GM18907 (cell line): ENCODE data around the gene SEMA4B.
"Not testable (repeated sequence)": the region's sequence is repeated elsewhere in the genome, so short reads cannot be mapped to it uniquely, and the experiment has no call there.

ENCODE experiments used
- ATAC-seq: cut with Tn5 transposase; IDR thresholded peaks from one replicate; pipeline ENCODE4 v1.9.1; 2021; ENCODE audit warnings: mild to moderate bottlenecking, moderate library complexity; ENCODE audit not compliant: unreplicated experiment

Gene SEMA4B

DNA sequence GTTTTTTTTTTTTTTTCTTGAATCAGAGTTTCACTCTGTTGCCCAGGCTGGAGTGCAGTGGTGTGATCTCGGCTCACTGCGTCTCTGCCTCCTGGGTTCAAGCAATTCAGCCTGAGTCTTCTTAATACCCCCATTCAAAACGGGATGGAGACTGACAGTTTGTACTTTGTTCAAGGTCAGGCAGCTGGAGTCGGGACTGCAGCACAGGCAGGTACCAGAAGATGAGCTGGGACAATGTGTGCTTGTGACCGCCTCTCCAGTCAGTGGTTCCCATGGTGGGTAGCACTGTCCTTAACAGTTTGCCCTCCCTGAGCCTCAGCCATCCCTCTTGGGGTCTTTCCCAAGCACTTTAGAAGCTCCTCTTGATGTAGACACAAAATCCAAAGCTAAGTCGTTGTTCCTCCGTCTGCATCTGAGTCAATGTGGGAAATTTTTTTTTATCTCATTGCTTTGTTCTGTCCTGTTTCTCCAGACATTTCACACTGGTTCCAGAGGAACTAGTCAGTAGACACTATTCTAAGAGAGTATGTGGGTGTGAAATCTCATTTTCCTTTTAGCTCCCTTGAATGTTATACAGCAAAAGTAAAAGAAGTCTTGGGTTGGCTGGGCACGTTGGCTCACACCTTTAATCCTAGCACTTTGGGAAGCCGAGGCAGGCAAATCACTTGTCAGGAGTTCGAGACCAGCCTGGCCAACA, 43.0 kb downstream of the SEMA4B start:
- ATAC-seq: no peak

DNA sequence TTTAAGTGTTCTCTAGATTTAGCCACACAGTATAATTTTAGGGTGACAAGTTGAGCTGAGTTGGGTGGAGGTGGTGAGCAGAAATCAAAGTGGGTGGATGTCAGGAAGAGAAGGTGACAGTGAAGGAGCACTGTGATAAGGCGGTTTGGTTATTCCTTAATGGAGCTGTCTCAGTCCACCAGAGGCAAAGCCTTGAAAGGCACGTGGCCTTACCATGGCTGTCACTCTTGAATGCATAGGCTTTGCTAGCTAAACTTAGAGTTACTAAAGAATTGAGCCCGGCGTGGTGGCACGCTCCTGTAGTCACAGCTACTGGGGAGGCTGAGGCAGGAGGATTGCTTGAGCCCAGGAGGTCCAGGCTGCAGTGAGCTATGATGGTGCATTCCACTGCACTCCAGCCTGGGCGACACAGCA, 47.7 kb downstream of the SEMA4B start:
- ATAC-seq: no peak

DNA sequence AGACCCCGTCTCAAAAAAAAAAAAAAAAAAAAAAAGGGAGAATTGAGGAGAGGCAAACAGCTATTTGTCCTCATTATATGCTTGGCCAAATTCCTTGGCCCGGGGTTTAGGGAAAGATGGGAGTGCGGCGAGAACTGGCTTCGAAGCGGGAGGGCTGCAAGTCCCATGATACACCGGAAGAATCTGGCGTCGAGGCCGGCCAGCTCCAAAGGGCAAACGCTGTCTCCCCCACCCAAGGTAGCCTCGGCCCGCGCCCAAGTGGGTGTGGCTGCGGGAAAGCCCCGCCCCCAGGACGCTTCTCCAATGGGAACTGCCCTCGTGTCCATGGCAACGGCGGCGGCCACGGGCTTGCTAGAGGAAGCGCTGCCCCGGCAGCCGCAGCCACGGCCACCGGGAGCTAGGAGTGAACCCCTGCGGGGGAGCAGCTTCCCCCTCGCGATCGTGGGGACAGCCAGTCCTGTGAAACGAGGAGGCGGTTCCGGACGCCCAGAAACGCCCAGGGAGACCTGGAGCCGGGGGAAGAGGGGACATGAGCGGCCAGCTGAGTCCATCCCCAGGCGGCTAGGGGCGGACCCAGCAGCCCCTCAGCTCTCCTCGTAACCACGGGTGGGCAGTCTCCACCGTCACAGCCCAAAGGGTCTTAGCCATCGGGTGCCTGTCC, 48.2 kb downstream of the SEMA4B start, which contains the start of gene TTLL13:
Gene TTLL13 (plus strand): TSS at position 354 of the 661 bp plus-strand sequence. CDS start 1,075 bp downstream, outside the sequence.
- no peak for ATAC-seq

DNA sequence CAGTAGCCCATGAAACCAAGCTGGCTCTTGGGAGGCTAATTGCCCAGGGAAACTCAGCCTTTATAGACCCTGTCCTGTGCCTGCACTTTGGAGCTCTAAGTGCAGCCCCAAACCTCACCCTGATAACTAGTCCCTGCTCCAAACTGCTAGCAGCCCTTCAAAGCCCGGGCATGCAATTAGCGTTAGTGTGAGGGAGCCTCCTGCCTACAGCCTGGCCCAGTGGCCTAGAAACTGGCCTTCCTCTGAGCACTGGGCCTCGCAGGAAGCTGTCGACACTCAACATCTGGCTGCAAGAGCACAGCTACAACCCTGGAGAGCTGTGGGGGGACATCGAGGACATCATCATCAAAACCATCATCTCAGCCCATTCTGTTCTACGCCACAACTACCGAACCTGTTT, 56.6 kb downstream of the SEMA4B start:
- ATAC-seq: no peak

DNA sequence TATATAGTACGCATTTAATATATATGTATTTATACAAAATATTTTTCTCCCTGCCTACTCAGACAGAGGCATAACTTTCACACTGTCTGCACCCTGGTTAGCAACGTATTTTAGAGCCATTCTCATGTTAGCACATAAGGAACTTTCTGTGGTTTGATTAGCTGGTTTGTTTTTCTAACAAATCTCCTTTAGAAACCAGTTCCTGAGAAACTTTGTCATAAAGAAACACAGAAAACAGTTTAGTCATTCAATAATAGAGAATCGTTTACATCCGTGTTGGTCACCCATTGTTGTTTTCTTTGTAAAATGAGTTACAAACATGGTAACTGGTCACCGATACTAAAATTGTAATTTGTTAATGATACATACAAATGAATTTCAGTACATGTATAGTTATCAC, 58.4 kb downstream of the SEMA4B start:
- ATAC-seq: peak; percentile 68

DNA sequence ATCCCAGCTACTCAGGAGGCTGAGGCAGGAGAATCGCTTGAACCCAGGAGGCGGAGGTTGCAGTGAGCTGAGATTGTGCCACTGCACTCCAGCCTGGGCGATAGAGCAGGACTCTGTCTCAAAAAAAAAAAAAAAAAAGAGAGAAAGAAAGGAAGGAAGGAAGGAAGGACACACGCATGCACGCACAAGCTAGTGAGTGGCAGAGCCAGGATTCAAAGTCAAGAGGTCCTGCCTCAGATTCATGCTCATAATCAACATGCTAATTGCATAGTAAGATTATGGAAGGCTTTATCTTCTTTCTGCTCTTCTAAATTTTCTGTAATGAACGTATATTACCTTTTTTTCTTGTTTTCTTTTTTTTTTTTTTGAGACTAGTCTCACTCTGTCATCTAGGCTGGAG, 59.6 kb downstream of the SEMA4B start:
- ATAC-seq: not testable (repeated sequence)

DNA sequence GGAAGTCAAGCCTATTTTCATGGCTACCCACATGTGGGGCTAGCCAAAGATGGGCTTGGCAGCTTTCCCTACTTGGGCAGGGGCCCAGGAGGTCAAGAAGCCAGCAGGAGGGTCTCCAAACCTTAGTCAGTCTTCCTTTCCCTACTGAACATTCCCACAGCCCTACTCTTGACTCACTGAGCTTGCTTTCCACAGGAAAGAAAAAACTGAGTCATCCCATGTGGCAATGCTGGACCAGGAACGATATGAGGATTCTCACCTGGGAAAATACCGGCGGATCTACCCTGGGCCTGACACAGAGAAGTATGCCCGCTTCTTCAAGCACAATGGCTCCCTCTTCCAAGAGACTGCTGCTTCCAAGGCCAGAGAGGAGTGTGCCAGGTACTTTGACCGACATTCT, 60.7 kb downstream of the SEMA4B start:
- ATAC-seq: no peak

DNA sequence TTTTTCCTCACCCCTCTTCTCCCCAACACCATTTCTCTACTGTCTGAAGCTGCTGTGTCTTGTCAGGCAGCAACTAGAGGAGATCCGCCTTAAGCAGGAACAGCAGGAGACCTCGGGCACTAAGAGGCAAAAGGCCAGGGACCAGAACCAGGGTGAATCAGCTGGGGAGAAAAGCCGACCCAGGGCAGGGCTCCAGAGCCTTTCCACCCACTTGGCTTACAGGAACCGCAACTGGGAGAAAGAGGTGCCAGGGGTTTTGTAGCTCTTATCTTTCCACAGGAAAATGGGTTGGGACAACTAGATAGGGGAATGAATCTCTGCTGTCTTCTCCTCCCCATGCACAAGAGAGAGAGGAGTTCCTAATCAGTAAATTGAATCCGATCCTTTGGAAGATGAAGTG, 61.3 kb downstream of the SEMA4B start:
- no peak for ATAC-seq

DNA sequence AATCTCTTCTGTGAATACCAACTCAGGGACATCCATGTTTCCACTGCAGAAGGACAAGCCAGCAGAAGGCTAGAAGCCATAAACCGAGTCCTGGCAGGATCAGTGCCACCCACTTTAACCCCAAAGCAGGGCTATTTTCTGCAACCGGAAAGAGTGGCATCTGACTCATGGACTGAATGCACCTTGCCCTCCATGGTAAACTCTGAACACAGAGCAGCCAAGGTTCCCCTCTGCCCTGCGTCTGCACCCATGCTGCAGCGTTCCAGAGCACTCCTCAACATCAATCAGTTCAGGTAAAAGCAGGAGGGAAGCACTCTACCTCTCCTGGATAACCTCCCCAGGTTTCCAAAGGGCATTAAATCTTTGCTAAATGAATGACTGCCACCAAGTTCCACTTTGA, 63.5 kb downstream of the SEMA4B start:
- no peak for ATAC-seq

DNA sequence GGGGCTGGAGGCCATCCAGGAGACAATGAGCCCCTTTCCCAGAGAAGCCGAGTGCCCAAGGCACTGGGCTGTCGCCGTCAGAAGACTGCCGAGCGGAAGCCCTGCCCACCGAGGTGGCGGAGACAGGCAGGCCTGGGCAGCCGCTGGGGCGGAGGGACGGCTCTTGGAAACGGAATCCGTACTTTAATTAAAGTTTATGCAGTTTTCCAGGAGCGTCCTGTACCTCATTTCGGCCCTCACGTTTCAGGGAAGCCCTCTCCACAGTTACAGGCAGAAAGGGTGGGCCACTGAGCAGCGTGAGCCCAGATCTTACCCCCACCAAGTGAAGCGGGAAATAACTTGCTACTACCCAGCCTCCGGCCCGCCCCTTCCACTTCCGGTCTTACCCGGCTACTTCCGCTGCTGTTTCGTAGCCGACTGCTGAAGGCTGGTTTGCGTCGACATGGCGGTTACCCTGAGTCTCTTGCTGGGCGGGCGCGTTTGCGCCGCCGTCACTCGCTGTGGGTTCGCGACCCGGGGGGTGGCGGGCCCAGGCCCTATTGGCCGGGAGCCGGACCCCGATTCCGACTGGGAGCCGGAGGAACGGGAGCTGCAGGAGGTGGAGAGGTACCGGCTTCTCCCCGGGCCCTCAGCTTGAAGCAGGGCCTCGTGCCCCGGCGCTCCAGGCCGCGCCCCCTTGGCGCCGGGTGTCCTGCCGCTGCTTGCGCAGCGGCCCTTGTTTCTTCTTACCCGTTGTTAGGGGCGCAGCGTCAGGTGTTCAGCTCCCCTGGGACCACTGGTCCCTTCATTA, 64.3 kb downstream of the SEMA4B start, which contains the start of gene NGRN:
Gene NGRN (plus strand): TSS at position 402 of the 790 bp plus-strand sequence. CDS start 41 bp downstream, at position 443.
- peak; percentile 93 for ATAC-seq

DNA sequence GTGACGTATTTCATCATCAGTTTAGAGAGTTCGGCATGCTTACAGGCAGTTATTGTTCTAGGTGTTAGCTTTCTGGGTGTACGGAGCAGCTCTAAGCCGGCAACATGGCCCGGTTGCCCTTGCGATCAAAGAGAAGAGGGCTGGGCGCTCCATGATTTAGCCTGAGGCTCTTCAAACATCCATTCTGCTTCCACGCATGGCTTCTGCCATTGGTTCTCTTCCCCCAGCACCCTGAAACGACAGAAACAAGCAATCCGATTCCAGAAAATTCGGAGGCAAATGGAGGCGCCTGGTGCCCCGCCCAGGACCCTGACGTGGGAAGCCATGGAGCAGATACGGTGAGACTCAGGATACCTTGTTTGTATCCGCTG, 64.9 kb downstream of the SEMA4B start:
- ATAC-seq: peak; percentile 1

DNA sequence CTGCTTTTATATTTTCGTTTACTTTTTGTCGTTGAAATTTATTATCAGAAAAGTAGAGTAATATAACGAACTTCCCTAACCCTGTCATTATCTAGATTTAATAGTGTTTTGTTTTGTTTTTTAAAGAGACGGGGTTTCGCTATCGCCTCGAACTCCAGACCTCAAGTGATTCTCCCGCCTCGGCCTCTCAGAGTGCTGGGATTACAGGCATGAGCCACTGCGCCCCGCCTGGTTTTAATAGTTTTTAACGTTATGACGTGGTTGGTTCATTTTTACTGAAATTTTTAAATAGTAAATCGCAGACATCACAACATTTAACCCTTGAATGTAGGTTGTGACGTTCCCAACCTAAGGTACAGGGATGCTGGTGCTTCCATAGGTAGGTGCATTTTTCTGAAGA, 65.4 kb downstream of the SEMA4B start:
- ATAC-seq: no peak

DNA sequence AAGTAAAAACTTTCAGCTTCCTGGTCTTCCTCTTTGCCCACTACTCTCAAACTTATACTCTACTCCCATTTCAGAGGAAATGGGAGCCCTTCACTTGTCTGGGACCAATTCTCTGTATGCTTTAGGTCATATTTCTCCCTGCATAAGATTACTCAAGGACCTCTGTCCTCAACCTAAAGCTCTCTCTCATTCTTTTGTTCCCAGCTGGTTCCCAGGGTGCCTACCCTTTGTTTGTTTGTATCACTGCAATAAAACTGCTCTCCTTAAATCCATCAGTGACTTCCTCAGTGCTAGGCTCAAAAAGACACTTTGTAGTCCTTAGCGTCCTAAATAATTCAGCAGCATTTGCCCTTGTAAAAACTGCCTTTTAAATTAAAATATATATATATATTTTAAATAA, 67.3 kb downstream of the SEMA4B start:
- ATAC-seq: no peak

DNA sequence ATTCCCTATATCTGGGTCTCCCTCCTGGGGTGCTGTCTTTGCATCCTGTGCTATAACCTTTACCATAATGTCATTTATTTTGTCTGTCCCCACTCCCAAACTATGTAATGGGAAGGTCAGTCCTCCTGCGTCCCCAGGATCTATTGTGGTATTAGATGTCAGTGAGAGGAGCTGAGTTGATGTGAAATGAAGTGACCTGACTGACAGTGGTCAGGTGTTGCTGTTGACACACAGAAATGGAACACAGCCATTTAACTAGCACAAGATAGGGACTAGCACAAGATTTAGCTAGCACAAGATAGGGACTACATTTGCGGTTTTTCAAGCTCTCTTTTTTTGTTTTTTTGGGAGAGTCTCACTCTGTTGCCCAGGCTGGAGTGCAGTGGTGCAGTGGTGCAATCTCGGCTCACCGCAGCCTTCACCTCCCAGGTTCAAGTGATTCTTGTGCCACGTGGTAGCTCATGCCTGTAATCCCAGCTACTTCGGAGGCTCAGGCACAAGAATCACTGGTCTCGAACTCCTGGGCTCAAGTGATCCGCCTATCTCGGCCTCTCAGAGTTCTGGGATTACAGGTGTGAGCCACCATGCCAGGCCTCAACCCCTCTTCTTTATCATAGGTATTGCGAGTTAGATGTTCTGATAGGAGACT, 69.5 kb downstream of the SEMA4B start:
- no peak for ATAC-seq

DNA sequence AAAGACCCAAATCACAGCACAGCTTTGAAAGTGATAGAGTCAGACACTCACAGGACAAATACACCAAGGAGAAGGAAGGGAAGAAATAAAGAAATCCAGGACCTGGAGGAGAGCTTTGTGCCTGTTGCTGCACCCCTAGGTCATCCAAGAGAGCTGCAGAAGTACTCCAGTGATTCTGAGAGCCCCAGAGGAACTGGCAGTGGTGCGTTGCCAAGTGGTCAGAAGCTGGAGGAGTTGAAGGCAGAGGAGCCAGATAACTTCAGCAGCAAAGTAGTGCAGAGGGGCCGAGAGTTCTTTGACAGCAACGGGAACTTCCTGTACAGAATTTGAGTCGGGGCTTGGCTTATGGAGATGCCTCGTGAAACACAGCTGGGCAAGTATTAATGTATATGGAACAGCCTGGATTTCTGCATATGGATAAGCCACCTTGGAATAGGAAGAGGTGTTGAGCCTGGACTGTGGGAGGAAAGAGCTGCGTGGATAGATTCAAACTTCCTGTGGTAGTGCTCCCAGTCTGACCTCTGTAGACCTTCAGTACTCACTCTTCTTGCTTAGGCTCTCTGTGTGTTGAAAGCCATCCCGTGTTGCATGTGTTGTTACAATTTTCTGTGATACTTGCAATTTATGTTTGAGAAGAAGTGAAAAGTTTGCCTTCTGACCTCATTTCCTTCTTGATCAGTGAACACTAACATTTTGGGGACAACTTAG, 70.5 kb downstream of the SEMA4B start:
- ATAC-seq: no peak

DNA sequence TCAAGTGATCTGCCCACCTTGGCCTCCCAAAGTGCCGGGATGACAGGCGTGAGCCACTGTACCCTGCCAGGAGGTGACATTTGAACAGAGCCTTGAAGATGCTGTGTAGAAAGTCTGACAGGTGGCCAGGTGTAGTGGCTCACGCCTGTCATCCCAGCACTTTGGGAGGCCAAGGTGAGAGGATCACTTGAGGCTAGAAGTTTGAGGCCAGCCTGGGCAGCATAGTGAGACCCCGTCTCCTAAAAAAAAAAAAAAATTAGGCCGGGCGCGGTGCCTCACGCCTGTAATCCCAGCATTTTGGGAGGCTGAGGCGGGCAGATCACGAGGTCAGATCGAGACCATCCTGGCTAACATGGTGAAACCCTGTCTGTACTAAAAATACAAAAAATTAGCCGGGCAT, 77.3 kb downstream of the SEMA4B start:
- ATAC-seq: not testable (repeated sequence)
